DOHH2 (cell line): ENCODE data around the gene APBA3.

ENCODE experiments used
- CTCF ChIP-seq: fragments of 200-600 bp; sonication (generic); IDR thresholded peaks from one replicate; pipeline ENCODE4 v1.5.1; 2014; ENCODE audit warnings: antibody characterized with exemption, mild to moderate bottlenecking, low read depth, low read length; ENCODE audit not compliant: poor library complexity, severe bottlenecking
- EZH2phosphoT487 ChIP-seq: fragments of 200-600 bp; sonication (generic); IDR thresholded peaks from 2 replicates; pipeline ENCODE4 v1.6.1; 2017; ENCODE audit warnings: borderline replicate concordance, mild to moderate bottlenecking, antibody characterized with exemption, low read length, moderate library complexity, mixed read lengths

DNA sequence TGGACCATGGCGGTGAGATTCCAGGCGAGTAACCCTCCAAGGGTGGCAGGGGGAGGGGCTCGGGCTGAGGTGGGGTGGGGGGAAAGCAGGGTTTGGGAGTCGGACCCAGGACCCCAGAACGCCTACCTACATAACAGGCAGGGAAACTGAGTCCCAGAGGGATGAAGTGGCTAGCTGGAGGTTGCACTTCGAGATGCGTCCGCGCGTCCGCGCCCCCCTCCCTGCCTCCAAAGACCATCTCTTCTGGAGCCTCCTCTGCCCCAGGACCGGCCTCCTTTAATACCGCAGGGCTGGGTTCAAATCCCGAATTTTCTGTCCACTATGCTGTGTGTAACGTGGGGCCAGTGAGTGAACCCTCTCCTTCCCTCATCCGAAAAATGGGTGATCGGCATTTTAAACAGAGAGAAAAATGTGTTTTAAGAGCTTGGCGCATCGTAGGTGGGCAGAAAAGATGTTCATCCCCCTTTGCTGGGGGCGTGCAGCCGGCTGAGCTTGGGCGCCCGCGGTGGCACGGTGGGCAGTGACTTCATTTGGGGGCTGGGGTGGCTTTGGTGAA, 39.5 kb downstream of the APBA3 start:
- TF ChIP-seq CTCF (no peak), EZH2phosphoT487 (no peak)
